Adipose tissue (tissue), 3 donors: ENCODE data around the gene GMDS. TPM values are rescaled to one million over a fixed set of nuclear protein-coding genes. Genes with fewer than 3 reads are reported as not detected.

Experiments used
- H3K27ac ChIP-seq: one replicate; pipeline ENCODE4 v1.5.1; 2013; ENCODE audit warnings: low read depth, low read length
- WGBS, 3 donors: extraction: QIAGEN DNeasy Blood & Tissue Kit; methylation state at CpG; one replicate each; pipeline ENCODE4 v1.1.7; 2013; 5-methylcytosine and 5-hydroxymethylcytosine counted together
- polyA plus RNA-seq, 3 donors: library from polyadenylated mRNA; stranded (reverse); fragments of 200-250 nt; gene quantifications; one replicate each; pipeline ENCODE4 v1.2.3, GENCODE V29; 2013
- donor health status: healthy with polysubstance abuse.
- donor health status: Bipolar disorder and iron deficiency.
- donor health status: healthy.

GMDS gene
- polyA plus RNA-seq, 3 donors: 13.6 to 21.4 (median 14.9) TPM

DNA sequence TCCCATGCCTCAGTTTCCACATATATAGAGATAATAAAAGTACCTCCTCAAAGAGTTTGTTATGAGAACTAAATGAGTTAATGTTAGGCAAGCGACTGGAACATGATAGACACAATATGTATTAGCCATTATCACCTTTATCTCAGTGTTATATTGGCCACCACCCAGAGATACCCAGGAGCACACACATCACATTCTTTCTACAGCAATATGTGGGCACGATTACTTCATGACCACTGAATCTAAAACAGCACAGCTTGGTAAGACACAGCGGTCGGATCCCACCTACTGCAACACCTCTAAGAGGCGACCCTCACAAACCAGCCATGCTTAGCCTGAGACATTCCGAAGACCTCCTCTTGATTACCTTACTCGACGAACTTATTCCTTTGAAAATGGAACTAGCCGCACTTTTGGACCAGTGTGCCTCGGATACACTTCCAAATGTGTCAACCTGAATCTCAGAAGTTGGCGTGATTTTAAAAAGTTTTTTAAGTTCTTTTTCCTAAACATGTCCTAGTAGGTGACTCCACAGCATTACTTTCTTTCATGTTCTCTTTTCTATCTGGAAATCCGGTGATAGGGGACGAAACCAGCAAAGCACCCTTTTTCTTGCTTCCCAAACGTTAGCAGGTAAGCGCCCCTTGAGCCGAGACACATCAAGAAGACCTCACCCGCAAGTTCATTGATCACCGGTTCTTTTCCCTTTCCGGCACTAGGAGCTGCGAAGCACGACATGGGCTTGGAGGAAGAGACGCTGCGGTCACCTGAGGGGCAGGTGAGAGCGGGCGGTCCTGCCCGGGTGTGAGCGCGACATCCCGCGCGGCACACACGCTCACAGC is 923 bp downstream of the GMDS start:
- WGBS, 3 donors: 14 to 31% (median 28%) methylated on average over 32 of the region's 32 CpGs
- no peak overlapping the region for H3K27ac ChIP-seq

DNA sequence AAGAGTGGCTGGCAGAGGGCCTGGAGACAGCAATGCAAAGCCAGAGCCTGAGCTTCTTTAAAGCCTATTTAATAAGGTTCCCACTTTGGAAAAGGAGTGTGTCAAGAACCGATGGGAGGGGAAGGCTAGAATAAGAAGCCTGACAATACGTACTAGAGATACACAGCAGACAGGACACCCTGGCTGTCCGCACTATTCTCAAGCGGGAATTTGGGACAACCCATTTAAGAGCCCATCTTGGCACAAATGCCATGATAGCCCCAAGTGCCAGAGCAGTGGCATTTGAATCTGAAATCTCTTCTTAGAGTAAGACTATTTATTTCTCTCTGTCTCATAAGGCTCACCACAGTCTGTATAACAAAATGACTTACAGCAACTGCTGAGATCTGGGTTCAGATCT is 3.1 kb downstream of the GMDS start:
- H3K27ac ChIP-seq: no peak overlapping the region
- WGBS, 3 donors: 89 to 93% (median 90%) methylated on average over 4 of the region's 4 CpGs

DNA sequence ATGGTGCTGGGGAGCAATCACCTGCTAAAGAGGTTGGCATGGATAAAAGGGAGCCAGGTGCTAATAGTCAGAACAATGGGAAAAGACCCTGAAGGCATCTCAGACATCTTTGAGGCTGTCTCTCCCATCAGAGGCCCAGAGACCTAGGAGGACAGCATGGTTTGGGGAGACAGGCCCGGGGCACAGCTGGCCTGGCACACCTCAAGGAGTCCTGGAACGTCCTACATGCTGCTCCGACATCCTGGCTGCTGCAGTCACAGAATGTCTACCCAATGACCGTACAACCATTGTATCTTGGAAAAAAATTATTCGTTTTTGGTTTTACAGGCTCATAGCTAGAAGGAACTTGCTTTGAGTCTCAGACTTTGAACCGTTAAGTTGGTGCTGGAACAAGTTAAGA is 4.4 kb downstream of the GMDS start:
- WGBS, 3 donors: 90 to 94% (median 93%) methylated on average over 6 of the region's 6 CpGs
- no peak overlapping the region for H3K27ac ChIP-seq

DNA sequence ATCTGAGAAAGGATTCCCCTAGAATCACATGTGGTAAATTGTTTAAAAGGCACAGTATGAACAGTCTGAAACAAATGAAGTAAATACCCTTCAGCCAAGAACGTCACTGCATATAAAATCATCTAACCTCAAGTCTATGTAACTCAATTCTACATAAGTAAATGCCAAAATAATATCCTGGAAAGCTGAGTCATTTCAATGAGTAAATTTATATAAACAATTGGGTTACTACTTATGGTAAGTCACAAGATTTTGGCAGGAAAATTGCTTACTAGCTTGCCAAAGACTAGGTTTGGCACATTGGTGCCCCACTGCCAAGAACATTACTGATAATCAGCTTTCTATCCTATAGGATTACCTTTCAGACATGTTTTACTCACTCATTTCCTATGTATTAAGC is 8.4 kb downstream of the GMDS start:
- WGBS, 3 donors: 63 to 75% (median 65%) methylated on average over 1 of the region's 1 CpG
- H3K27ac ChIP-seq: no peak overlapping the region

DNA sequence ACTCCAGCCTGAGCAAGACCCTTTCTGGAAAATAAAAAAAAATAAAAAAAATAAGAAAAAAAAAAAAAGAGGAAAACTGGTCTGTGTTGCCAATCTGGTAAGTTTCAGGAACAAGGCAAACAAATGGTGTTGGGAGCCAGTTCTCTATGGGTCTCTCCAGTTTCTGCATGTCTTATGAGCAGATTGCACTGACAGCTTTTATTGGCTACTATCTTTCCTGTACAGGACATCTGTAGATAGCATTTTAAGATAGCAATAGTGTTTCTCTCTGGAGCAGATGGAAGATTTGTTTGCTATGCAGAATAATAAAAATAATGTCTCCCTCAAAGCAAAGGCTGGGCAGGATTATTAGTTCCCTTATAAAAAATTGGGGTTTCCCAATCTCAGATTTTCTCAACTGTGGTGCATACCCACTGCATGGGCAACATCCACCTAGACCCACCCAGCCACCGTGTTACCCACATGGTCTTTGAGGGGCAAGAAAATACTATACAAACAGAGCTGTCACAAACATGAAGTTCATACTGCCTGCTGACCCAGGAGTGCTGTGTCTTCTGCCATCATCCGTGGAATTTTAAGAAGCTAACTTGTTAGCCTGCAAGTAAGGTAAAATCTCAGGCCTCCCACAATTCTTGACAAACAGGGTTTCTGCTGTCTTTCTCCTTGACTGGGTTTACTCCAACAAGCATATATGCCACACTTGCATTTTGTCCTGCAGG is 9.5 kb downstream of the GMDS start:
- no peak overlapping the region for H3K27ac ChIP-seq
- WGBS, 3 donors: 80 to 91% (median 88%) methylated on average over 2 of the region's 2 CpGs

DNA sequence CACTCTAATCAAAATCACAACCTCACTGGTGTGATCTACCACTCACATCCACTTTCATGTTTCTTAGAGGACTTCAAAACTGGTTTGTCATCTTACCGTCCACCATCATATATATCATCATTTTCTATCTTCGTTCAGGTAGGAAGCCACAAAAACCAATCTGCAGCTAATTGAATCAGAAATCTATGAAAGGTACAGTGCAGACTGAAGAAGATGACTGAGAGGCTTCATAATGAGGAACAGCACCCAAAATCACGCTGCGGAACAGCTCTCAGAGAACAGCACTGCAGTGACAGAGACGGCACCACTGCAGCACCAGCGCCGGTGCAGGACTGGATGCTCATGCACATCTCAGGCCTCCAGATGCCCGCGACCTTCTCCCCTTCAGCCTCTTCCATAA is 13.0 kb downstream of the GMDS start:
- WGBS, 3 donors: 90 to 96% (median 95%) methylated on average over 9 of the region's 9 CpGs
- H3K27ac ChIP-seq: no peak overlapping the region

DNA sequence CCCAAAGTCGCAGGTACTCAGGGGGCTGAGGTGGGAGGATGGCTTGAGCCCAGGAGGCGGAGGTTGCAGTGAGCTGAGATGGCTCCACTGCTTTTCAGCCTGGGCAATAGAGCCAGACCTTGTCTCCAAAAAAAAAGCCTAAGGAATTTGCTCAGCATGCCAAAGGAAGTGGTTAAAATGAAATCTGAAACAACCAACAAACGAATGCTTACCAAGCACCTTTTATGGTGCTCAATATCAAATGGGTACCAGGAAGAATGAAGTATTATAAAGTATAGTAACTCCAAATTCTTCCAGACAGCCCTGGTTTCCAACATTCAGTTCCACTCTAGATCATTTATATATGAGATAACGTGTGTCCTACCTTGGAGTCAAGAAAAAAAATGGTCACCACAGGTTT is 14.0 kb downstream of the GMDS start:
- WGBS, 3 donors: 73 to 77% (median 74%) methylated on average over 4 of the region's 4 CpGs
- no peak overlapping the region for H3K27ac ChIP-seq

DNA sequence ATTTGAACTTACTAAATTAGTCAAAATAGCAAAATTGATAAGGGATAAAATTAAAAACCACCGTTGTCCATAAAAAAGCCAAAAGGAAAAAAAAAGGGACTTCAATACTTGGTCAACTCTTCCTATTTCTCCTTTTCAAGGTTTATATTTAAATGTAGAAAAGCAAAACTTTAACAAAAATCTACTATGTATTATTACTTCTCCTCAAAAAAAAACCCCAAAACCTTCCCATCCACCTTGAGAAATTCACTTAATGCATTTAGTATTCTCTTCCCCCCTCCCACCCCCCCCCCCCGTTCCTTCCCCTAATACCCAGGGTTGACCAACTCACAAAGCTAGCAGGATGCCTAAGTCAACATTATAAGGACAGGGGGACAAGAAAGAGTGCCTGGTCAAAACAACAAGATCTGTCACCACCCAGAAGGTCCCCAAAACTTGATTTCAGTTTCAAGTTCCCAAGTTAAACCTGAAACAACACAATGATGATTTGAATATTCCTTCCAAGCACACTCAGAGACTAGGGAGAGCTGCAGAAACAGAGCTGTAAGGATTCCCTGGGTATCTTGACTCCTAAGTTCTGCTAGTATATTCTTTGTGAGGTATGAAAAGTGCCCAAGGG is 14.6 kb downstream of the GMDS start:
- WGBS, 3 donors: 62 to 78% (median 69%) methylated on average over 2 of the region's 2 CpGs
- H3K27ac ChIP-seq: no peak overlapping the region

DNA sequence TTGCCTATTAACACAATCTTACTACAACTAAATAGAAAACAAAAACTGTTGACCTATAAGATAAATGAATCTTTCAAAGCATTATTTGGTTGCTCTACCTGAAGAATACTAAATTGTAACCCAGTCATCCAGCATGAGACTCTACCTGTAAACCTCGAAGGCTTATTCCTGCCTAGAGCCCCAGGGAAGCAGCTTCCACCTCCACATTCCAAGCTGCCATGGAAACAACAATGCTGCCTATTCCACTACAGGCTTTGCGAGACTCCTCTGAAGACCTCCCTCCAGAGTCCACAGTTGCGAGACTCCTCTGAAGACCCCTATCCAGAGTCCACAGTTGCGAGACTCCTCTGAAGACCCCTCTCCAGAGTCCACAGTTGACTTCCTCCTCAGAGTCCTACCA is 15.7 kb downstream of the GMDS start:
- WGBS, 3 donors: 91 to 95% (median 92%) methylated on average over 4 of the region's 4 CpGs
- H3K27ac ChIP-seq: no peak overlapping the region

DNA sequence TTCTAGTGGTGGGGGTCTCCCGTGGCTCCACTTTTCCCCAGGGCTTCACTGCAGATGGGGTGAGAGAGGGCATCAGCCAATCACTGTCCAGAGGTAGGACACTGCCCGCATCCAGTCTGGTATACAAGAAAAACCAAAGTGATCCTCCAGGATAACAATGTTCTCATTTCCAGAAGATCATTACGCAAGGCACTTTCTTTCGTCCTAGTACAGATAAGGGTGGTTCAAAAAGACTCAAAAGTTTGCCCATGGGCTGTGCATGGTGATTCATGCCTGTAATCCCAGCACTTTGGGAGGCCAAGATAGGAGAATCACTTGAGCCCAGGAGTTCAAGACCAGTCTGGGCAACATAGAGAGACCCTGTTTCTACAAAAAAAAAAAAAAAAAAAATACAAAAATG is 16.4 kb downstream of the GMDS start:
- H3K27ac ChIP-seq: no peak overlapping the region
- 82 to 86% (median 85%) methylated on average over 4 of the region's 4 CpGs for WGBS, 3 donors

DNA sequence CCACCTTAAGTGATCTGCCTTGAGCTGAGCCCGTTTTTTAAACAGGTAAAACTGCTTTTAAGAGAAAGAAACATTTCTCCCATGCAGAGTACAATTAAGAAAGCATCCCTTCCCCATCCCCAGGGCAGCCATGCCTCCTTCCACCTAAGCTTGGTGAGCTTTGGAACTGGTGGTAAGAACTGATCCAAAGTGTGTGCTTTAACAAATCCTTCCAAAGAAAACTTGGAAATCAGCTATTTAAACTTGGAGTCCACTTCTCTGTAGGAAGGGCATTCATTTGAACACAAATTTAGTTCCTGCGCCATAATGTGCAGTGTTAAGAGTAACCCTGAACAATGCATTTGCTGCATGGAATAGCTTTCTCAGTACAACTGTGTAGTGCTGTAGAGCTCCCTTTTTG is 17.0 kb downstream of the GMDS start:
- no peak overlapping the region for H3K27ac ChIP-seq
- 87 to 92% (median 88%) methylated on average over 2 of the region's 2 CpGs for WGBS, 3 donors

DNA sequence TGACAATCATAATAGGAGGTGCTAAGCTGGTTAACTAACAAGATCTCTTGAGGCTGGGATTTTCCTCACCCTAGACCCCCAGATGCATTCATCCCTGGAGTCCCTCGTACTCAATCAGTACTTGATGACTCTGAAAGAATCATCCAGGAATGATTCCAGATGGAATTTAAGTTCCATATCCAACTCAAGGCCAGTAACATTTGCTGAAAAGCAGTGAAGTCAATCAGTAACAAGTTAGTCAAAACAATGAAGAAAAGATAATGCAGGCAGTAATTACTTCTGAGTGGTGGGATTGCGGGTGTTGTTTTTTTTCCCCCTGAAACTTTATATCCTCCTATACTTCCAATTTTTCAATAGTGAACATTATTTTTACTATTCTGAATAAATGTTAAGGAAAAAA is 18.6 kb downstream of the GMDS start:
- no peak overlapping the region for H3K27ac ChIP-seq
- WGBS, 3 donors: 46 to 97% (median 92%) methylated on average over 2 of the region's 2 CpGs

DNA sequence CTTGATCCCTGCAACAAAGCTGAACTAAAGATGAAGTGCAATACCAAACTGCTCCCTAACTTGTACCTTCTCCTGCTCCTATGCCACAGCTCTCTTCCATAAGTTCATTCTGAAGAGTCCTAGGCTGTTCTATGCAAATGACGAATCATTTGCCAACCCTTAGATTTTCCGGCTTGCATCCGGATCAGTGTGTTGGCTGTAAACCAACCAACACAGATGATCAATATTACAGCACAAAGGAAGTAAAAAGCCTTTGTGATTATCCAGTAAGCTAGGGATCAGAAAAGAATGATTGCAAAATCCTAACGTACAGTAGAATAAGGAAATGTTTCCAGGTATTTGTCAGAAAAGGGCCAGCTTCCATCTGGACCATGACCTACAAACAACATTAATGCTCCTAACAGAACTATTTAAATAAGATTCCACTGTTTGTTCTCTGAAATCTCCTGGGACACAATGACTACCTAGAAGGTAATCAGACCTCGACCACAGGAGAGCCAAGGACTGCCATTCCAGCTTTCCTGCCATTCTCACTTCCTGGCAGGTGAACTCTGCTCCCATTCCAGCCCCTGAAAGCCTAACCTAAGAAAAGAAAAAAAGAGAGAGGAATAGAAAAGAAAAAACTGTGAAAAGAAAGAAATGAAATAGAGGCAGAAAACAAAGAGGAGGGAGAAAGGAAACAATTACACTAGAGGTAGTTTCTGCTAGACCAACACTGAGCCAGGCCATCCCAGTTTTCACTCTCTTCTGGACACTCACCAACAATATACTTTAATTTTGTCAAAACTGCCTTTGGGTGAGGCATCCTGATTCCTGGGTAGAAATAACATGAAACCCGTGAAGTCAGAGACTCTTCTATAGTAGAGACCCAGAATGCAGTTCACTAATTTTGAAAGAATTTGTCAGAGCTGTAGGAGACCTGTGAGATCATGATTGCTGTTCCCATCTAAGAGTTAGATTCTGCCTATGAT is 19.7 kb downstream of the GMDS start:
- 31 to 59% (median 54%) methylated on average over 6 of the region's 6 CpGs for WGBS, 3 donors
- no peak overlapping the region for H3K27ac ChIP-seq

DNA sequence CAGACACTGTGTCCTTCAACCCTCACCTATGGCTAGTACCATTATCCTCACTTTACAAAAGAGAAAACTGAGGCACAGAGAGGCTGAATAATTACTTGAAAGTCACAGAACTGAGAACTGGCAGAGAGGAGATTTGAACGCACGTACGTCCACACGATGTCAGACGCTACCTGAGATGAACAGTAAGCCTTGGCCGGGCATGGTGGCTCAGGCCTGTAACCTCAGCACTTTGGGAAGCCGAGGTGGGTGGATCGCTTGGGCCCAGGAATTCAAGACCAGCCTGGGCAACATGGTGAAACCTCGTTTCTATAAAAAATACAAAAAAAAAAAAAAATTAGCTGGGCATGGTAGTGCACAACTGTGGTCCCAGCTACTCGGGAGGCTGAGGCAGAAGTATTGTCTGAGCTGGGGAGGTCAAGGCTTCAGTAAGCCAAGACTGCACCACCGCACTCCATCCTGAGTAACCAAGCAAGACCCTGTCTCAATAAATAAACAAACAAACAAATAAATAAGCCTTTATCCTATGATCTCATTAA is 20.5 kb downstream of the GMDS start:
- WGBS, 3 donors: 89 to 96% (median 91%) methylated on average over 11 of the region's 11 CpGs
- H3K27ac ChIP-seq: no peak overlapping the region

DNA sequence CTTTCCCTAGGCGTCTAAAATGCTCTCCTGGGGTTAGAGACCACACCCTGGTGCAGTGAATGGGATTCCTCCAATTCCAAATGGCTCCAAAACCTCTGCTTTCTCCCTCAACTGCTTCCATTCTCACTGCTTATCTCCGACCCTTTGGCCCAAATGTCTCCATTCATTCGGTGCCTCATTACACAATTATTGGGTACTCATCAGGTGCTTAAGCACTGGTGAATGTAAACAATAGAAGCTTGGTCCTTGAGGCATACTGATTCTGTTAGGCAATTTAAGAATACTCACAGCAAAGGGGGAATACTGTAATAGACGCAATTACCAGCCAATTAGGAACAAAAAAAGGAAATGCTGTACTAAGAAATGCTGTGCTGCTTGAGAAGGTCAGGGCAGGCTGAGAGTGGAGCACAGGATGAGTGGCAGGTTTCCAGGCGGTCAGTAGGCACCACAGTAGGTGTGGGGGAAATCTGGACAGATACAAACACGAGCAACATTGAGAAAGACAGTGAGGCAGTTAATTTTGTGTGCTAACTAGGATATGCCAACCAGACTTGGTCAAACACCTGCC is 23.0 kb downstream of the GMDS start:
- WGBS, 3 donors: 24 to 41% (median 30%) methylated on average over 6 of the region's 6 CpGs
- H3K27ac ChIP-seq: no peak overlapping the region

DNA sequence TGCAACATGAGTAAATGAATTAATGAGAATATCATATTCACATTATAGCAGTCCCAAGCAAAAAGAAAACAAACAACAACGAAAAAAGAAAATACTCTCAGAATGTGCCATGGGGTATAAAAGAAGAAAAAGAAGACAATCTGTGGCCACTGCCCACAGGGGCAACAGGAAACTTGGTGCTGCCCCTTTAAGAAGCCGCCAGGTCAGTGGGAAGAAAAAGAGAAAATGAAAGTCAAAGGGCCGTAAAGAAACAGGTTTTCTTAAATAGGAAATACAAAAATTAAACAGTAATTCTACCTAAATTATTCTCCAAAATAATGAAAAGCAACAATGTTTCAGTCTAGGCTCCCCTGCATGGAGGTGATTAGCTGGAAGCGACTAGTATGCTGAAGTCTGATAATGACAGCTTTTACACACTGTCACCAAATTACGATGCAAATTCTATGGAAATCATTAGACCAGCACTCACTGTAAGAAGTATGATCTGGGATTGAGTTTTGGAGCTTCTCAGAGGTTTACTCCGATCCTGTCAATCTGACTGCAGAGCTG is 23.6 kb downstream of the GMDS start:
- H3K27ac ChIP-seq: no peak overlapping the region
- 23 to 24% (median 24%) methylated on average over 6 of the region's 6 CpGs for WGBS, 3 donors

DNA sequence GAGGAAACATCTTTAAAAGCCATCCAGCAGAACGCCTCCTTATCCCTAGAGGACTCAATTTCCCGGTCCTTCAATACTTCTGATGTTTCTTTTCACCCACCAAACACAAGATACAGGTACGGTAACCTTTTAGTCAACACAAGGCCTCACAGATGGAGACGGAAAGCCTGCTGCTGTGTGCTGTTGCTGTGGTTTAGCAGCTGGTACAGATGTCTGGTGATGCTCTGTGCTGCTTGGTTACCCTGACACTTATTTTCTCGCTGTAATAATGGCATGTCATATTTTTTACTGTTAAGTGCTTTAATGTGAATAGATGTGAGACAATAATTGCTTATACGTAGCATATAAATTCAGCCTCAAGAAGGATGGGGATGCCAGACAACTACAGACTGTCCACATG is 25.3 kb downstream of the GMDS start:
- H3K27ac ChIP-seq: no peak overlapping the region
- 91 to 95% (median 93%) methylated on average over 6 of the region's 6 CpGs for WGBS, 3 donors

DNA sequence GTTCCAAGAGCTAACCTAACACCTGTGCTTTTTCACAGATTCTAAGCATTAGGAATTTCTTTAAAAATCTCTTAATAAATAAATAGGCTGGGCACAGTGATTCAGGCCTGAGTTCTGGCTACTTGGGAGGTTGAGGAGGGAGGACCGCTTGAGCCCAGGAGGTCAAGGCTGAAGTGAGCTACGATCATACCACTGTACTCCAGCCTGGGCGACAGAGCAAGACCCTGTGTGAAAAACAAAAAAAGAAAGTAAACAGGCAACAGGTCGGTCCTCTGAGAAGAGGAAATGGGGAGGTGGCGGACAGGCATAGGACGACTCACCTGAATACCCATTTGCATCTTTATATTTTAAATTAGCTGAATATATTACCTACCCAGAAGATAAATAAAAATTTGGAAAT is 26.5 kb downstream of the GMDS start:
- no peak overlapping the region for H3K27ac ChIP-seq
- WGBS, 3 donors: 67 to 95% (median 85%) methylated on average over 6 of the region's 6 CpGs
